HG03354 (cell line): ENCODE measurements around the gene STARD3.

Experiments
- ATAC-seq: cut with Tn5 transposase; IDR thresholded peaks from one replicate; pipeline ENCODE4 v1.9.1; 2021; ENCODE audit warnings: mild to moderate bottlenecking; ENCODE audit not compliant: unreplicated experiment, poor library complexity, severe bottlenecking

Gene STARD3

DNA sequence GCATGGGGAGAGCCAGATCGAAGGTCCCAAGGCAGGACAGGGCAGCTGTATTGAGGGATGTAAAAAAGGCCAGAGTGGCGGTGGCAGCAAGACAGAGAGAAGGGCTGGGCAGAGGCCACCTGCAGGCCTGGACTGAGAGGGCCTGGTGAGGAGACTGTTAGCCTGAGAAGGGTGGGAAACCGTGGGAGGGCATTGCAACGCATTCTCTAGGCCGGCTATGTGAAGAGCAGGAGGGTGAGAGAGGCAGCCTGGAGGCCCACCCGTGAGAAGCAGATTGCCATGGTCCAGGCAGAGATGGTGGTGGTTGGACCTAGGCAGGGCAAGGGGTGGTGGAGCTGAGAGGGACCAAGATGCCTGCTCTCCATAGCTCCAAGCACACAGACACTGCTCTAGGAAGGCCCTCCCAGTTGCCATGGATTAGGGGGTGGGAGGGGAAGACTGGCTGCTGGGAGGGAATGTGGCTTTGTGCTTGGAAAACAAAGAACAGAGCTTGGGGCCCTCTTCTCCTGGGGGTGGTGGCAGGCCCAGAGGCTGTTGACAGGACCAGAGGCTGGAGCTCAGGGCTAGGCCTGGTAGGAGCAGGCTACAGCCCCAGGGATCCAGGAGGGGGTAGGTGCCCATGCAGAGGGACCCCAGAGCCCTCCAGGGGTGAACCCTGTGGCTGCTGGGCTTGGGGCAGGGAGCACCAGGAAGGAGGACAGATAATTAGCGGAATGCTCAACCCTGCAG, 15.8 kb downstream of the STARD3 start:
- ATAC-seq = no peak

DNA sequence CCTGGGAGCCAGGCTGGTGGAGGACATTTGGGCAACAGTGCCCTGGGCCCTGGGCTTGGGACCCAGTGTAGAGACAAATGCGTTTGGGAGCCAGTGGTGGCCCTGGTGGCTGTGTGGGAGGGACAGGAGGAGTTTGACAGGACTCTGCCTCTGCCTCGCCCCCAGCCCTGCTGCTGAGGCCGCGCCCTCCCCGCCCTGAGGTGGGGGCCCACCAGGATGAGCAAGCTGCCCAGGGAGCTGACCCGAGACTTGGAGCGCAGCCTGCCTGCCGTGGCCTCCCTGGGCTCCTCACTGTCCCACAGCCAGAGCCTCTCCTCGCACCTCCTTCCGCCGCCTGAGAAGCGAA, 16.3 kb downstream of the STARD3 start:
- ATAC-seq = no peak

DNA sequence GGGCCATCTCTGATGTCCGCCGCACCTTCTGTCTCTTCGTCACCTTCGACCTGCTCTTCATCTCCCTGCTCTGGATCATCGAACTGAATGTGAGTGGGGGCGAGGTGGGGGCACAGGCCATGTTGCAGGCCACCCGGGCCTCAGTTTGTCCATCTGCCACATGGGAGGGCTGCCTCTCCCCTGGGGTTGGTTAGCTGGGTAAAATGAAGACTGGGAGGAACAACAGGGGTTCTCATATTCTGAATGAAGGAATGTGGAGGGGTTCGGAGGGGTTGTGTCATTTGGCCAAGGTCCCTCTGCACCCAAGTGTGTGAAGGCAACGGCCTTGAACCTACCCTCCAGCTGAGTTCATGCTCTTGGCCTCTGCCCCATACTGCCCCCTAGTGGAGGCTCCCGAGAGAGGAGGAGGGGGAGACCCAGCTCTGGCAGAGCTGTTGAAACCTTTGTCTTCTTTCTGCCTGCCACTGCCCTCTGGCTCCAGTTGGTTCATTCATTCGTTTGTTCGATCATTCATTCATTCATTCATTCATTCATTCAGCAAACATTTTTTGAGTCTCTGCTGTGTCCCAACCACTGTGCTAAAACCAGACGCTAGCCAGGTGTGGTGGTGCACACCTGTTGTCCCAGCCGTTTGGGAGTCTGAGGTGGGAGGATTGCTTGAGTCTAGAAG, 16.9 kb downstream of the STARD3 start:
- ATAC-seq = no peak

DNA sequence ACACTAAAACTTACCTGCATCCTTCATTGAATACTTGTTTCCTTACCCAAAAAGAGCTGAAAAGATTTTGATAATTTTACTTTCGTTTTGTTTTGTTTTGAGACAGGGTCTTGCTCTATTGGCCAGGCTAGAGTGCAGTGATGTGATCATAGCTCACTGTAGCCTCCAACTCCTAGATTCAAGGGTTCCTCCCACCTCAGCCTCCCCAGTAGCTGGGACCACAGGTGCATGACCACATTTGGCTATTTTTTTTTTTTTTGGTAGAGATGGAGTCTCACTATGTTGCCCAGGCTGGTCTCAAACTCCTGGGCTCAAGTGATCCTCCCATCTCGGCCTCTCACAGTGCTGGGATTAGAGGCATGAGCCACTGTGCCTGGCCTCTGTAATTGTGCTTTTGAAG, 18.2 kb downstream of the STARD3 start:
- no peak for ATAC-seq

DNA sequence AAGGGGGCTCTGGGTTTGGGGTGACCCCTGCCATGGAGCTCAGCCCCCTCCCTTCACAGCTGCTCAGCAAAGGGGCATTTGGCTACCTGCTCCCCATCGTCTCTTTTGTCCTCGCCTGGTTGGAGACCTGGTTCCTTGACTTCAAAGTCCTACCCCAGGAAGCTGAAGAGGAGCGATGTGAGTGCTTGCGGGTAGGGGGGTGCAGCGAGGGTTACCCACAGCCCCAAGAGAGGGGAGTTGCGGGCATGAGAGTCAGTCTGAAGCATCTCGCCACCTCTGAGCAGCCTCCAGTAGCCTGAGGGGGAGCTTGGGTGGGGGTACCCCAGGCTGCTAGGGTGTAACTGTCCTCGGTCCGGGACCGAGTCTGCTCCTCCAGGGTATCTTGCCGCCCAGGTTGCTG, 21.4 kb downstream of the STARD3 start:
- no peak for ATAC-seq

DNA sequence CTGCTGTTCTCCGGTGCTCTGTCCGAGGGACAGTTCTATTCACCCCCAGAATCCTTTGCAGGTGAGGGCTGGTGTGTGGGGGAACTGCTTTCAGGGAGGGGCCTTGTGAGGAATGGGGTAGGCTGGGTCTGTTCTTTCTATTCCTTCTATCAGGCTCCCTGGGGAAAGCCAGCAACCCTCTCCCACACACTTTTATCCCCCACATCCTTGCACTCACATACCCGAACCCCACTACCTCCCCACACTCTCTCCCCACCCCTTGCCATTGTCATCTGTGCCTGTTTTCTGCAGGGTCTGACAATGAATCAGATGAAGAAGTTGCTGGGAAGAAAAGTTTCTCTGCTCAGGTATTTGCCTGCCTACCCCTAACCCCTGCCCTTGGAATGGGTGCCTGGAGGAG, 21.8 kb downstream of the STARD3 start:
- no peak for ATAC-seq

DNA sequence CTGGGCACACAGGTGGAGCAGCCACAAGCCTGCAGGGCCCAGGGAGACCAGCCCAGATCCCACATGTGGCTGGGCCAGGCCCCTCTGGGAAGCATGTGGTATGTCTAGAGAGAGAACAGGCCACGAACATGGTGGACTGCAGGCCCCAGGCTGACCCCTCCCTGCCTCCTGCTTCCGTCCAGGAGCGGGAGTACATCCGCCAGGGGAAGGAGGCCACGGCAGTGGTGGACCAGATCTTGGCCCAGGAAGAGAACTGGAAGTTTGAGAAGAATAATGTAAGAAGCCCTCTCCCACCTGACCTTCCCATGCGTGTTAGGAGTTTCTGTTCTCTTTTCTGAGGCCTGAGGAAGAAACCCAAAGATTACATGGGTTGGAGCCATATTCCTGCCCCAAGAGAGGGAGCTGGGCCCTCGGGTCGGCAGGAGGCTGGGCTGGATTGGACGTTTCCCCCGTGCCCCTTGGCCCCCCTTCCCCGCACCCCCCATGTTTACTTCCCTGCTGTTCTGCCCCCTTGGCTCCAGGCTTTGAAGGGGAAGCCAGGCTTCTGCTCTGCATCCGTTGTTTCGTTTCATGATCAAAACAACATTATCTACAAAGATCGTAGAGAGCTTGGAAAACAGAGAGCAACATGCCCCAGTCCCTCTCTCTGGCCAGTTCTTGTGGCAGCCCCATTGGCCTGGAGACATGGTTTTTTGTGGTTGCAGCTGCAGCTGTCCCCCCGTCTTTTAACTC, 22.5 kb downstream of the STARD3 start:
- no peak for ATAC-seq

GRCh38 chr17:39660011-39660360, 23.0 kb downstream of the STARD3 start:
- ATAC-seq = no peak

- ATAC-seq = no peak
Measured at GRCh38 chr17:39660397-39661385, 23.7 kb downstream of the STARD3 start.

DNA sequence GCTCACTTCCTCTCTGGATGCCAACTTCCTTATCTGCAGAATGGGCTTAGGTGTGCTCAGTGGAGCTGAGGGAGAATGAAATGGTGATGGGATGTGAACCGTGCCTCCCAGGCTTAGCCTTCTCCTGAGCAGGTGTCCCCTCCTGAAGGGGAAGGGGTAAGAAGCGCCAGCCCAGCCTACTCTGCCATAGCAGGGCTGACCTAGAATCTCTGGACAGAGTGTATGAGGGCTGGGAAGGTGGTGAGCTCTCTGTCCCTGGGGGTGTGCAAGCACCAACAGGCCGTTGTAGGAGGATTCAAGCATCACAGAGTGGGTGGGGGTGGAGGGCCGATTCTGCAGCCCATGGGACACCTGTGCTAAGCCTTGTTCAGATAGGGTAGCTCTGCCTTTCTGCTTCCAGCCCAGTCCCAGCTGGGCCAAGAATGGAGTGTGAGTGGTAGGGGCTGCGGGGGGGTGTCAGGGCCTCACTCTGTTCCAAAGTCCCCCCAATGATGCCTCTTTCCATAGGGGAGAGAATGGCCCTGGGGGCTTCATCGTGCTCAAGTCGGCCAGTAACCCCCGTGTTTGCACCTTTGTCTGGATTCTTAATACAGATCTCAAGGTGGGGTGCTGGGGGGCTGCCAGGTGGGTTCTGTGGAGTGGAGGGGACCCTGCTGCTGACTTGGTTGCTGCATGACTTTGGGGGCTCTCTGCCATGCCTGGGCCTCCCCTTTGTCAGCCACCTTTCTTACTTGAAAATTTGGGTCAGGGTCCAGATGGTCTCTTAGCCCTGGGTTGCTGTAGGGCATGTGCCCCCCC, 25.0 kb downstream of the STARD3 start:
- ATAC-seq = no peak

GRCh38 chr17:39662551-39663339, 25.8 kb downstream of the STARD3 start:
- ATAC-seq = no peak

GRCh38 chr17:39663340-39663687, 26.4 kb downstream of the STARD3 start:
- no peak for ATAC-seq

- ATAC-seq = no peak
Measured at GRCh38 chr17:39663688-39664580, 27.0 kb downstream of the STARD3 start.

DNA sequence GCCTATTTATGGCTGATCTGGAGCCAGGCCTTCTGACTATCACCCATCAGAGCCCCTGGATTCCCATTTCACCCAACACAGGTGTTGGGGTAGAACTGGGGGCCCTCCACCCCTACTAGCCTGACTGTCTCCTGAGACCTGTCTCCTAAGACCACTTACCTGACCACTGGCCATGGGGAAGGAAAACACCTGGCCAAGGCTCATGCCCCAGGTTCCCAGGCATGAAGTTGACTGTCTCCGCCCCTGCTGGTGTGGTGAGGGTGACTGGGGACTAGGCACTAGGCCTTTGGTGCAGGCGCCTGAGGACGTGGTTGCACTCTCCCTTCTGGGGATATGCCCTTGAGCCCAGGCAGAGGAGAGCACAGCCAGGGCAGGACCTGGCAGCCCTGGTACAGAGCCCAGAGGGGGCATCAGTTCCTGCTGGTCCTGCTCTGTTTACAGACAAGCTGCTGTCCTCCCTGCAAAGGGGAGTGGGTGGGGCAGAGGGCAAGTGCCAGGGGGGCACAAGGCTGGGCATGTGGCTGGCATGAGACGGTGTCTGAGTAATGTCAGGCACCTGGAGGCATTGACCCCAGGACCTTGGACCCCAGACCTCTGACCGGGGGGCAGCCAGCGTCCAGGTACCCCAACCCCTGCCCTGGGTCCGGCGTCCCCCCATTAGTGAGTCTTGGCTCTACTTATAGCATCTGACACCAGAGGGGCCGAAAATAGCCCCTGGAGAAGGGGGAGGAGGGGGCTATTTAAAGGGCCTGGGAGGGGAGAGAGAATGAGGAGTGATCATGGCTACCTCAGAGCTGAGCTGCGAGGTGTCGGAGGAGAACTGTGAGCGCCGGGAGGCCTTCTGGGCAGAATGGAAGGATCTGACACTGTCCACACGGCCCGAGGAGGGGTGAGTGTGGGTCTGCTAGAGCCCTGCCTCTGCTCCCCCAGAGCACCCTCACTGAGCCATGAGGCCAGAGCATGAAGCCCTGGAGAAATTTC, 27.9 kb downstream of the STARD3 start, which contains the start of gene TCAP:
TSS of gene TCAP (plus strand) at position 769 of the 981 bp plus-strand sequence. CDS start at position 780, 11 bp downstream.
- no peak for ATAC-seq

GRCh38 chr17:39665642-39666224, 28.8 kb downstream of the STARD3 start:
- ATAC-seq = no peak

GRCh38 chr17:39666231-39666600, 29.3 kb downstream of the STARD3 start:
- ATAC-seq = no peak
